Effector CD4-positive, alpha-beta T cell (primary cell): ENCODE results near the gene RFT1.

Source experiments
- DNase-seq: peaks from one replicate; pipeline ENCODE4 v3.0.0-alpha.2; 2020

Gene RFT1

GRCh38 chr3:53082736-53083135 lies 47.5 kb downstream of the RFT1 start:
- no peak for DNase-seq

GRCh38 chr3:53081318-53081717 lies 48.9 kb downstream of the RFT1 start:
- DNase-seq, result no peak

GRCh38 chr3:53080612-53081205 lies 49.5 kb downstream of the RFT1 start:
- DNase-seq, result no peak

GRCh38 chr3:53079791-53080555 lies 50.3 kb downstream of the RFT1 start:
- no peak for DNase-seq

- DNase-seq, result no peak
Measured at GRCh38 chr3:53079147-53079546, 51.1 kb downstream of the RFT1 start.

- no peak for DNase-seq
Measured at GRCh38 chr3:53078656-53079055, 51.6 kb downstream of the RFT1 start.

- no peak for DNase-seq
Measured at GRCh38 chr3:53077476-53078220, 52.6 kb downstream of the RFT1 start.

- DNase-seq, result no peak
Measured at GRCh38 chr3:53075743-53076140, 54.5 kb downstream of the RFT1 start.

GRCh38 chr3:53074761-53075742 lies 55.2 kb downstream of the RFT1 start:
- DNase-seq, result no peak

GRCh38 chr3:53074366-53074696 lies 55.9 kb downstream of the RFT1 start:
- DNase-seq, result no peak

- DNase-seq, result no peak
Measured at GRCh38 chr3:53073553-53074365, 56.5 kb downstream of the RFT1 start.

- DNase-seq, result peak; percentile 86
Measured at GRCh38 chr3:53072653-53073552, 57.3 kb downstream of the RFT1 start.

- DNase-seq, result no peak
Measured at GRCh38 chr3:53071882-53072431, 58.3 kb downstream of the RFT1 start.

- DNase-seq, result no peak
Measured at GRCh38 chr3:53069422-53070068, 60.7 kb downstream of the RFT1 start.

- no peak for DNase-seq
Measured at GRCh38 chr3:53068176-53068575, 62.1 kb downstream of the RFT1 start.

GRCh38 chr3:53067567-53067966 lies 62.7 kb downstream of the RFT1 start:
- no peak for DNase-seq

- DNase-seq, result no peak
Measured at GRCh38 chr3:53065841-53066480, 64.3 kb downstream of the RFT1 start.

- no peak for DNase-seq
Measured at GRCh38 chr3:53062905-53063304, 67.3 kb downstream of the RFT1 start.

GRCh38 chr3:53056442-53056841 lies 73.8 kb downstream of the RFT1 start:
- DNase-seq, result no peak
